GM23338 (cell line): ENCODE measurements around the gene C17orf100. TPM values are rescaled to one million over a fixed set of nuclear protein-coding genes. Genes with fewer than 3 reads are reported as not detected.
"Not testable (repeated sequence)": the region's sequence is repeated elsewhere in the genome, so short reads cannot be mapped to it uniquely, and the experiment has no call there.

Experiments
- ATAC-seq: fragments of 200-7000 bp; cut with Tn5 transposase; 3 replicates; pipeline ENCODE4 v1.9.1; 2020
- DNase-seq: peaks from one replicate; pipeline ENCODE4 v3.0.0-alpha.2; 2015; ENCODE audit warnings: low spot score
- H2AFZ ChIP-seq: fragments of 200-600 bp; sonication (generic); 2 replicates; pipeline ENCODE4 v1.8.0; 2016; ENCODE audit warnings: antibody characterized with exemption, mild to moderate bottlenecking, moderate library complexity
- H3F3A ChIP-seq: fragments of 200-600 bp; sonication (generic); replicated peaks from 2 replicates; pipeline ENCODE4 v1.8.0; 2017; ENCODE audit warnings: antibody characterized with exemption, mixed run types, low read depth
- H3K27ac ChIP-seq: fragments of 200-600 bp; sonication (generic); 2 replicates; pipeline ENCODE4 v1.6.1; 2016; ENCODE audit warnings: low read depth
- H3K27me3 ChIP-seq: fragments of 200-600 bp; sonication (generic); 2 replicates; pipeline ENCODE4 v1.8.0; 2016; ENCODE audit warnings: mild to moderate bottlenecking, mixed run types, moderate library complexity; ENCODE audit not compliant: insufficient read depth
- H3K36me3 ChIP-seq: fragments of 200-600 bp; sonication (generic); 2 replicates; pipeline ENCODE4 v1.8.0; 2016; ENCODE audit warnings: mild to moderate bottlenecking; ENCODE audit not compliant: insufficient read depth
- H3K4me1 ChIP-seq: fragments of 200-600 bp; sonication (generic); 2 replicates; pipeline ENCODE4 v1.8.0; 2016; ENCODE audit warnings: mild to moderate bottlenecking, moderate library complexity; ENCODE audit not compliant: insufficient read depth
- H3K4me2 ChIP-seq: fragments of 200-600 bp; sonication (generic); 2 replicates; pipeline ENCODE4 v1.7.1; 2017; ENCODE audit warnings: mixed run types
- H3K4me3 ChIP-seq: fragments of 200-600 bp; sonication (generic); 2 replicates; pipeline ENCODE4 v1.6.1; 2016; ENCODE audit warnings: mixed run types
- H3K79me2 ChIP-seq: fragments of 200-600 bp; sonication (generic); replicated peaks from 2 replicates; pipeline ENCODE4 v1.8.0; 2017; ENCODE audit warnings: mild to moderate bottlenecking; ENCODE audit not compliant: insufficient read depth
- H3K9me2 ChIP-seq: fragments of 200-600 bp; sonication (generic); 2 replicates; pipeline ENCODE4 v1.8.0; 2017; ENCODE audit not compliant: insufficient read depth
- H4K20me1 ChIP-seq: fragments of 200-600 bp; sonication (generic); replicated peaks from 2 replicates; pipeline ENCODE4 v1.8.0; 2017; ENCODE audit warnings: mild to moderate bottlenecking; ENCODE audit not compliant: insufficient read depth
- H3K27ac Mint-ChIP-seq: 2 replicates; pipeline ENCODE4 v1.8.0; 2020; ENCODE audit warnings: inconsistent platforms, mild to moderate bottlenecking, moderate library complexity, mixed read lengths
- H3K27me3 Mint-ChIP-seq: 3 replicates; pipeline ENCODE4 v1.8.0; 2022; ENCODE audit warnings: low read depth, mild to moderate bottlenecking, moderate library complexity, mixed read lengths, inconsistent platforms; ENCODE audit not compliant: insufficient read depth, poor library complexity
- H3K36me3 Mint-ChIP-seq: 3 replicates; pipeline ENCODE4 v1.8.0; 2021; ENCODE audit warnings: low read depth, mild to moderate bottlenecking, inconsistent platforms, moderate library complexity, mixed read lengths
- H3K4me1 Mint-ChIP-seq: 3 replicates; pipeline ENCODE4 v1.8.0; 2020; ENCODE audit warnings: mild to moderate bottlenecking, inconsistent platforms, mixed read lengths
- H3K4me3 Mint-ChIP-seq: 3 replicates; pipeline ENCODE4 v1.8.0; 2021; ENCODE audit warnings: moderate library complexity, mild to moderate bottlenecking, inconsistent platforms, mixed read lengths
- H3K9me3 Mint-ChIP-seq: 3 replicates; pipeline ENCODE4 v1.8.0; 2020; ENCODE audit warnings: moderate library complexity, mild to moderate bottlenecking, inconsistent platforms, mixed read lengths
- CTCF ChIP-seq, 2 experiments: fragments of 200-600 bp in 1 of 2; sonication (generic) in 1 of 2; conservative IDR thresholded peaks; 2 replicates each; pipeline versions ENCODE4 v1.5.1 to v1.6.1; 2016 to 2017; ENCODE audit warnings: antibody characterized with exemption in 2 of 2, low read depth in 2 of 2, mild to moderate bottlenecking in 2 of 2, moderate library complexity in 1 of 2
- ETS1 ChIP-seq: IDR thresholded peaks from 2 replicates; pipeline ENCODE4 v1.6.1; 2016; ENCODE audit warnings: antibody characterized with exemption
- EZH2 ChIP-seq: fragments of 200-600 bp; sonication (generic); IDR thresholded peaks from one replicate; pipeline ENCODE4 v1.8.0; 2017; ENCODE audit warnings: antibody characterized with exemption, mild to moderate bottlenecking, low read depth; ENCODE audit not compliant: unreplicated experiment
- EZH2phosphoT487 ChIP-seq: fragments of 200-600 bp; sonication (generic); IDR thresholded peaks from one replicate; pipeline ENCODE4 v1.8.1; 2018; ENCODE audit warnings: antibody characterized with exemption; ENCODE audit not compliant: unreplicated experiment
- NANOG ChIP-seq: IDR thresholded peaks from 2 replicates; pipeline ENCODE4 v1.6.1; 2016; ENCODE audit warnings: antibody characterized with exemption, borderline replicate concordance
- POLR2AphosphoS5 ChIP-seq: IDR thresholded peaks from 2 replicates; pipeline ENCODE4 v1.6.1; 2016; ENCODE audit warnings: antibody characterized with exemption, low read depth
- ZNF114 ChIP-seq: fragments of 250-450 bp; sonication (Bioruptor Pico); IDR thresholded peaks from 2 replicates; pipeline ENCODE4 v1.5.0; 2020; ENCODE audit warnings: mild to moderate bottlenecking, moderate library complexity
- ZNF331 ChIP-seq: fragments of 250-450 bp; sonication (Bioruptor Pico); IDR thresholded peaks from 2 replicates; pipeline ENCODE4 v1.5.0; 2020; ENCODE audit warnings: low read depth, mild to moderate bottlenecking, moderate library complexity
- ZNF462 ChIP-seq: fragments of 250-450 bp; sonication (Bioruptor Pico); IDR thresholded peaks from 2 replicates; pipeline ENCODE4 v1.5.0; 2020; ENCODE audit warnings: mild to moderate bottlenecking, moderate library complexity
- polyA plus RNA-seq: library from polyadenylated mRNA; unstranded; fragments of >200 nt; fragmentation: Nextera tagmentation; extraction: Ambion mirVana; gene quantifications from 2 replicates; pipeline ENCODE4 v1.2.1, GENCODE V29; 2016
- total RNA-seq: library from RNA; depleted of rRNA; stranded (reverse); fragments of >200 nt; shearing (Covaris generic); gene quantifications from 2 replicates; pipeline ENCODE4 v1.2.3, GENCODE V29; 2014

The C17orf100 gene
- total and polyA plus RNA-seq, 2 experiments from 2014 or later: 2.7 to 3.9 TPM

GRCh38 chr17:6691546-6691945 lies 40.0 kb downstream of the C17orf100 start:
- H2AFZ ChIP-seq: no peak overlapping the region
- no peaks in the 10 kb centered on the region for H3K36me3 ChIP-seq
- H3K9me3 Mint-ChIP-seq: 0 out of 3 replicates have a peak, but pooled peaks cover 3% of the 10 kb centered on the region
- H3K36me3 Mint-ChIP-seq: no peaks in the 10 kb centered on the region; the same call in 2 of the 3 replicates
- H3K4me1 ChIP-seq: no peaks in the 10 kb centered on the region
- TF ChIP-seq ETS1: no peak
- ATAC-seq (no peak), DNase-seq (no peak)
- no peaks in the 10 kb centered on the region for H3K9me2 ChIP-seq
- no peaks in the 10 kb centered on the region for H4K20me1 ChIP-seq
- H3K27me3 ChIP-seq: no peaks in the 10 kb centered on the region
- peaks cover 11% of the 10 kb centered on the region for H3K27me3 Mint-ChIP-seq
- H3K4me2 ChIP-seq: no peak overlapping the region
- no peak overlapping the region for H3K4me3 ChIP-seq
- H3K27ac Mint-ChIP-seq: no peak overlapping the region
- H3K4me3 Mint-ChIP-seq: no peak overlapping the region
- no peak overlapping the region for H3K27ac ChIP-seq
- H3F3A ChIP-seq: no peaks in the 10 kb centered on the region
- no peaks in the 10 kb centered on the region for H3K4me1 Mint-ChIP-seq
- H3K79me2 ChIP-seq: no peaks in the 10 kb centered on the region

- H3K27ac Mint-ChIP-seq, H3K79me2 ChIP-seq, H3K9me2 ChIP-seq, DNase-seq, H3K27me3 ChIP-seq, H3K4me3 ChIP-seq, H4K20me1 ChIP-seq, ATAC-seq, H3K9me3 Mint-ChIP-seq, H2AFZ ChIP-seq, H3F3A ChIP-seq, H3K36me3 Mint-ChIP-seq, H3K36me3 ChIP-seq, H3K4me3 Mint-ChIP-seq, H3K27ac ChIP-seq, H3K4me1 Mint-ChIP-seq, H3K4me1 ChIP-seq, H3K4me2 ChIP-seq: not testable (repeated sequence)
- H3K27me3 Mint-ChIP-seq: peaks cover 11% of the 10 kb centered on the region
Measured at GRCh38 chr17:6691958-6692357, 40.4 kb downstream of the C17orf100 start.

- Histone ChIP-seq H3K27me3 (no peaks in the 10 kb centered on the region), H3K36me3 (no peaks in the 10 kb centered on the region), H3K79me2 (no peaks in the 10 kb centered on the region), H3K4me3 (no peak overlapping the region), H3K4me2 (no peak overlapping the region), H3K4me1 (no peaks in the 10 kb centered on the region), H3F3A (no peaks in the 10 kb centered on the region), H3K27ac (no peak overlapping the region), H3K9me2 (no peaks in the 10 kb centered on the region), H2AFZ (no peak overlapping the region), H4K20me1 (no peaks in the 10 kb centered on the region)
- Mint-ChIP-seq H3K36me3 (no peaks in the 10 kb centered on the region; the same call in 2 of the 3 replicates), H3K27me3 (peaks cover 17% of the 10 kb centered on the region), H3K4me3 (no peak overlapping the region), H3K4me1 (no peaks in the 10 kb centered on the region), H3K9me3 (0 out of 3 replicates have a peak, but pooled peaks cover 3% of the 10 kb centered on the region), H3K27ac (no peak overlapping the region)
- ATAC-seq (no peak), DNase-seq (no peak)
- TF ChIP-seq ZNF331 (CRISPR knock-in tag): no peak
- no peak for TF ChIP-seq ZNF114
- no peak for TF ChIP-seq EZH2phosphoT487
- no peak for TF ChIP-seq POLR2AphosphoS5
- no peak for TF ChIP-seq CTCF (conservative IDR thresholded peaks at IDR 0.05; ENCODE audit: low read depth in 2 of 2)
- no peak for TF ChIP-seq EZH2
- no peak for TF ChIP-seq NANOG
- TF ChIP-seq ZNF462: no peak
Measured at GRCh38 chr17:6695051-6695450, 43.5 kb downstream of the C17orf100 start.
